Right renal pelvis (tissue), 4 donors: ENCODE results near the gene SLC6A15. TPM values are rescaled to one million over a fixed set of nuclear protein-coding genes. Genes with fewer than 3 reads are reported as not detected.

ENCODE experiments used
- DNase-seq, 4 donors: peaks; one replicate each; pipeline ENCODE4 v3.0.0-alpha.2; 2013; ENCODE audit warnings: low read depth in 4 of 4, low spot score in 3 of 4, missing footprints in 1 of 4
- polyA plus RNA-seq, 4 donors: library from polyadenylated mRNA; unstranded; fragments of 120-200 nt; gene quantifications; one replicate each; pipeline ENCODE4 v1.2.1, GENCODE V29; 2013; ENCODE audit not compliant: insufficient read length in 4 of 4

SLC6A15 gene
- polyA plus RNA-seq, 4 donors = 0.38 to 1.2 (median 0.75) TPM

DNA sequence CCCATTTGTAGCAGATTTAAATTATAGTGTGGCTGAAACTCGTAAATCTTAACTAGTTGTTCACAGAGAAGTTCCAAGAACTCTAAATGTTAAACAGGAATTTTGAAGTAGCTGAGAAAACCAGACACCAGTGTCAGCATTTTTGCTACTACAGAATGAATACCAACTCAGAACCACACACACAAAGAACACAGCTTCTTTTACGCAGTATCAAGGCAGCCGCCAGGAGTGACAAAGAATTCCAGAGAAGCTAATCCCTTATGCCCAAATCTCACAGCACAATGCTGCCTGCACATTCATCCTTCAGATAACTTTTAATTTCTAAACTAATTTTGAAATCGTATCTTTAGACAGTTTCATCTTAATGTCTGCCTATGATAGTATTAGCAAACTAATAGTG lies 37.4 kb downstream of the SLC6A15 start:
- no peak for DNase-seq

DNA sequence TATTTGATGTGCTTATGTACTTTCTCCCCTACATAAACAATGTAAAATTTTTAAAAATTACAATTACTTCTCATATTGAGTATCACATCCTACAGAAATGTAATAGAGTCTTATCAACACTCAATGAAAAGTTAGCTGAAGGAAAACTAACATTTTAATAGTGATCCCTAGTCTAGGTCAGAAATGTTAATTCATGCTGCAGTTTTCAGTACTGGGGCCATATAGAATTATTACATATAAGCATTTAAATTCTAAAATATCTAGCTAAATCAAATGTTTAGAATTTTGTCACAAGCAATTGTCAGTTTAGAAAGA lies 37.8 kb downstream of the SLC6A15 start:
- no peak for DNase-seq

DNA sequence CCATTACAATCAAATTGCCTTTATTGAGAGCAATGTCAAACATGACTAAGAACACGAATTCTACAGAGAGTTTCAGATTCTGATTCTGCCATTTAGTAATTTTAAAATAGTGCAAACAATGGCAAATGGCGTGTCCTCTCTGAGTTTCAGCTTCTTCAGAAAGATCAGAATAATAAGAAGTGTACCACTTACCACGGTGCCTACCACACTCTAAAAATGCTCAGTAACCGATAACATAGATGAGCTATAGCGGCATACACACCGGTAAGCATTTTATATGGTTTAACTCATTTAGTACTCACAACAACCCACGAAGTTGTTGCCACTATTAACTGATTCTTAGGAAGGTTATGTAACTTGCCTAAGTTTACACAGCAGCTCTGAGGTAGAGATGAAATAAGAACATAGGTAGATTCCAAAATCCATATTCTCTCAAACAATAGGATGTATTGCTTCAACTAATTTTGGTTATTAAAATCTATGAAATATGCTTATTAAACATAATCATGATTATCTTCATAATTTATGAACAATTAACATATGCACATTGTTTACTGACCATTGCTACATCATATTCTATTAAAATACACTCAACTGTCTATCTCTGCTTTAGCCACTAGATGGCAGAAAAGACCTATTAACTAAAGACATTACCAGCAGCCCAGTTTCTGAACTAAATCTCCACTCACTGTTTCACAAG lies 38.3 kb downstream of the SLC6A15 start:
- peak; percentile 18 to 35 (median 33) for DNase-seq

DNA sequence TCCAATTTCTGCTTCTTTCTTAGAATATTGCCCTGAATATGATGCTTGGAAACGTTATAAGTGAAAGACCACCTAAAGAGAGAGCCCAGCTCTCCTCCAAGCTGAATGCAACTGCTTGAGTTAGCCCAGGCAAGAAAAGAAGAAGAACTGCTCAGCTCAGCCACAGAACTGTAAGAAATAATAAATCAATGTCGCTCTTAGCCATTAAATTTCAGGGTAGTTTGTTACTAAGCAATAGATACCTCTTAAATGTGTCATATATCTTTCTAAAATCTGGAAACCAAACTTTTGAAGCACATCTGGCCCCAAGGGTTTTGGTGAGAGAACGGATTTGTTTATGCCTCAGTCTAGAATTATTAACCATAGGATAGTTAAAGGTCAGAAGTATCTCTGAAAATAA lies 50.4 kb downstream of the SLC6A15 start:
- DNase-seq = peak in 1 of 4 donors; percentile 8

DNA sequence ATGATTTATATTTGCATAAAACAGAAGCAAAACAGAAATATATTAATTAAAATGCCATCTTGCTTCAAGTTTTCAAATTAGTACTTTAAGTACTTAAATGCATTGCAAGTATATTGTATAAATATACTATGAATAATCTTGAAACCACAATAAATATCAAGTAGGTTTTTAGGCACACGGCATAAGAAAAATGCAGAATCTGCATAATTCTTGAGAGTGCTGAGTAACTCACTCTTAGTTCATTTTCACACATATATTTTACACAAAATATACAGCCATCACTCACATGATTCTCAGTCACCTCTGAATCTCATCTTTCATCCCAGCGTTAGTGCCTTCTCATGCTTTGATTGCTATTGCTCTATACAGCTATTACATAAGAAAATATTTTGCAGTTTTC lies 51.9 kb downstream of the SLC6A15 start:
- DNase-seq = no peak

DNA sequence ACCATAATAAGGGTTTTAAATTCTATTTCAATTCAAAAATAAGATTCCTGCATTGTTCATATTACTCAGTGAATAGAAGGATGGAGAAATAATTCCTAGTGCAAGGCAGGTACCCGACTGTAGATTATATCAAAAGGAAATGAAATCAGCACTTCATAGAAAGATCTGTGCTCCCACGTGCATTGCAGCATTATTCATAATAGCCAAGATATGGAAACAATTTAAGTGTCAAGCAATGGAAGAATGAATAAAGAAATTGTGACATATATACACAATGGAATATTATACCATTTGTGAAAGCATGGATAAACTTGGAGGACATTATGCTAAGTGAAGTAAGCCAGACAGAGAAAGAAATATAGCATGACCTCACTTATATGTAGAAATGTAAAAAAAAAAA lies 53.8 kb downstream of the SLC6A15 start:
- no peak for DNase-seq

DNA sequence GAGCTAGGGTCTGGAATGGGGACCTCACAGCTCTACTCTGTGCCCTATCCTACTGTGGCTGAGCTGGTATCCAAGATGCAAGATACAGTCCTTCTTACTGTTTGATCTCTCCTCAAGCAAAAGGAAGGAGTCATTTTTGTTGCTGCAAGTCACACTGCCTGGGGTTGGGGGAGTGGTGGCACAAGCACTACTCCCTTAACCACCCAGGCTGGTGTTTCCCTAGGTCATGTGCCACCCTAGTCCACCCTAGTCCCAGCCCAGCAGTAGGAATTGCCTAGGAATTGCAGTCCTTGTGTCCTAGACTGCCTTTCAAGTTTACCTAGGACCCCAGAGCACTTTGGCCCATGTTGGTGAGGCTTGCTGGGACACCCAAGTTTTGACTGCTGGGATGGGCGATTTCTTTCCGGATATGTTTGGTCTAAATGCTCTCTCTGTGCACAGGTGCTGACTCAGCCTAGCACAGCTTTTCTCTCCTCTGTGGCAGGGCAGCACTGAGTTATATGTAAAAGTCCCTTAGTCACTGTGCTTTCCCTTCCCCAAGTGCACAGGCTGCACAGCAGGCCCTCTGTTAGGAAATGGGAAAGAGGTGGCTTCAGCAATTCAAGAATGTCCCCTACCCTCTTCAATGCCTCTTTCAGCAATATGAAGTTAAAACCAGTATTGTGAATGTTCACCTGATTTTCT lies 54.9 kb downstream of the SLC6A15 start:
- no peak for DNase-seq

DNA sequence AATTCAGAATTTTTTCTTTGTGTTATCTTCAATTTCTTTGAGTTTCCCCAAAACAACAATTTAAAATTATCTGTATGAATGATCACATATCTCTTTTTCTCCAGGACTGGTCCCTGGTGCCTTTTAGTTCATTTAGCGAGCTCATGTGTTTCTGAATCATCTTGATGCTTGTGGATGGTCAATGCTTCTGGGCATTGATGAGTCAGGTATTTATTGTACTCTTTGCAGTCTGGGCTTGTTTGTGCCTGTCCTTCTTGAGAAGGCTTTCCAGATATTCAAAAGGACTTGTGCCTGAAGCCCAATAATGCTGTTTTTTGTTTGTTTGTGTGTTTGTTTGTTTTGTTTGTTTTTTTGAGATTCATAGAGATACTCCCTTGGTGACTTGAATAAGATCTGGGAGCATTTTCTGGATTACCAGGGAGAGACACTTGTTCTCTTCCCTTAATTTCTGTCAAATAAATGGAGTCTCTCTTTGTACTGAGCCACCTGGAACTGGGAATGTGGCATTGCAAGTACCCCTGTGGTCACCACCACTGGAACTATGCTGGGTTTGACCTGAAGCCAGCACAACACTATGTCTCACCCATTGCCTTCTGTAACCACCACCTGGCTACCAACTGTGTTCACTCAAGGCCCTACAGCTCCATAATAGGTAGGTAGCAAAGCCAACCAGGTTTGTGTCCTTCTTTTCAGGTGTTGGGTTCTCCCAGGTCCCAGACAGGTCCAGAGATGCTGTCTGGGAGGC lies 56.3 kb downstream of the SLC6A15 start:
- no peak for DNase-seq

DNA sequence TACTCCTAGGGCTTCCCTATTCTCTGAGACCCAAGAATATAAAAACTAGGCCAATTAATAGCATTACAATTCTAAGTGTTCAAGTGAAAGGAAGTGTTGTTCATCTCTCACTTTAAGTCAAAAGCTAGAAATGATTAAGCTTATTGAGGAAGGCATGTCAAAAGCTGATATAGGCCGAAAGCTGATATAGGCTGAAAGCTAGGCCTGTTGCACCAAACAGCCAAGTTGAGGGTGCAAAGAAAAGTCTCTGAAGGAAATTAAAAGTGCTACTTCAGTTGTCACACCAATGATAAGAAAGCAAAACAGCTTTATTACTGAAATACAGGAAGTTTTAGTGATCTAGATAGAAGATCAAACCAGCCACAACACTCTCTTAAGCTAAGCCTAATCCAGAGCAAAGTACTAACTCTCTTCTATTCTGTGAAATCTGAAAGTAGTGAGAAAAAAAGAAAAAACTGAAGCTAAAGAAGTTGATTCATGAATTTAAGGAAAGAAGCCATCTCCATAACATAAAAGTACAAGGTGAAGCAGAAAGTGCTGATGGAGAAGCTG lies 68.9 kb downstream of the SLC6A15 start:
- DNase-seq = no peak

DNA sequence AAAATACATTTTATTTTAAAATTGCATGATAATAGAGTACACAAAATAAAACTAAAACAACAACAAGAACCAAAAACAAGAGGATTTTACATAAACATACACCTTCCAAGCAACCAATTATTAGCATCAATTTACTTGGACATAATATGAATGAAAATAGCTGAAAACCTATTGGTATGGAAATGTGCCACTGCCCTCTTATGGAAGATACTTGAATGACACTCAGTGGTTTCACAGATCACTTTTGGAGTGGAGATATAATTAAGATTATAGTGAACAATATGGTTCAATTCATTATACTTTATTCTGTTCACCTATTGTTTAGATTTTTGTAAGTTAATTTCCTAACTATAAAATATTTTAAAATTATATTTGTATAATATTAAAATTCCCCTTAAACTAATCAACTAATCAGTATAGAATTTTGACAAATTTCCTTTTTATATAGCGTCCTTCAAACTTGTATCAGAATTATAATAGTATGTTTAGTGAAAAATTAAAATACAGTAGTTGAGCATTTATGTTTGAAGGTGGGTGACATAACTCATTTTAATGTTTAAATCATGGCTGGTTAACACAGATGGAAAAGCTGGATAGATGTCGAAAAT lies 70.1 kb downstream of the SLC6A15 start:
- DNase-seq = peak; percentile 7 to 16 (median 9)

DNA sequence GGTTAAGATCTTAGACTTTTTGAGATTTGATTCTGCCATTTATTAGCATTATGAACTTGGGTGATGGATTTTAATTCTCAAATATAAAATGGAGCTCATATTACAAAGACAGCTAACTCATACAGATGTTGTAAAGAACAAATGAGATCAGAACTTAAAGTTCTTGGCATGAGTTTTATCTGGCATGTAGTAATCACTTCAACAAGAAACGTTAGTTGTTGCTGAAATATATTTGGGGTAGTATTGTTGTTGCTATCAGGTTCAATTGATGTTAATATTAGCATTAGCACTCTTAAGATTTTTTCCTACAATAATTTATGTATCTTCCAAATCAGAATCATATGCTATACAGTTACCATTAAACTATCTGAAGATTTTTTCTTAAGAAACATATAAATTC lies 71.0 kb downstream of the SLC6A15 start:
- no peak for DNase-seq

DNA sequence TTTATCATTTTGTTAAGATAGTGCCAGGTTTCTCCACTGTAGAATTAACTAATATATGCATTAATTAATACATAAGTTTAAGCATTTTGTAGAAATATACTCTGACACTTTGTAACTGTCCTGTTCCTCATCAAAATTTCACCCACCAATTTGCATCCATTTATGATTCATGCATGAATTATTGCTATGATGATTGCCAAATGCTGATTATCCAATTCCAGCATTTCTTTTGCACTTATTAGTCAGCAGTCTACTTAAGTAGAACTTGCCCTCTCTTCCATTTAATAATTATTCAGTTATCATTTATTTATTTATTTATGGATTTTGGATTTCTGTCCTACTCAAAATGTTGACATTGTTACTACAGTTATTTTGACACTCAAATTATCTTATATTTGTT lies 72.2 kb downstream of the SLC6A15 start:
- no peak for DNase-seq

DNA sequence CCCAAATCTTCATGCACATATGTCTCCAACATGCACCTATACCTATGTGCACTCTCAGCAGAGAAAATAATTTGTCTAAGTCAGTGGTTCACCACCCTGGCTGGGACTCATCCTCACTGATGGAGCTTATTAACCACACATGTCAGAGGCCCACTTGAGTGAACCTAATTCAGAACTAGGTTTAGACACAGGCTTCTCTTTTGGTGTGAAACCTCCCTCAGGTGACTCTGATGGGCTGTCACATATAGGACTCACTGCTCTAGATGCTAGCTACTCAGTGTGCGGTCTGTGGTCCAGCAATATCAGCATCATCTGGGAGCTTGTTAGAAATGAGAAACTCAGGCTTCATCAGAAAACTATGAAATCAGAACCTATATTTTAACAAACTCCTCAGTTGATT lies 85.7 kb downstream of the SLC6A15 start:
- no peak for DNase-seq

DNA sequence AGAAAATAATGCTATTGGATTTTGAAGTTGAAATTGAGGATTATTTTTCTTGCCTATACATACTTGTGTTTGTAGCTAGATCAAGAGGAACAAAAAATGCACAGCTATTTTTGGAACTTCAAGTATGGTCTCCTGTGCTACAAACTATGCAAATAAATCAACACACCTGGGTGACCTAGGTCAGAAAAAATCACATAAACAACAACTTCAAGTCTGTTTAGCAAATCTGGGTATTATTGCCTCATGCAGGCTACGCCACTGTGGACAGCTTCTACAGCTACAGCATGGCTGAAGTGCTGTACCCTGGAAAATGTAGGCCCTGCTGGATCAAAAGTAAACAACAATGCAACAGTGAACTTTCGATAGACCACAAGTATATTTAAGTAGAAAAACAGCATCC lies 87.5 kb downstream of the SLC6A15 start:
- no peak for DNase-seq

DNA sequence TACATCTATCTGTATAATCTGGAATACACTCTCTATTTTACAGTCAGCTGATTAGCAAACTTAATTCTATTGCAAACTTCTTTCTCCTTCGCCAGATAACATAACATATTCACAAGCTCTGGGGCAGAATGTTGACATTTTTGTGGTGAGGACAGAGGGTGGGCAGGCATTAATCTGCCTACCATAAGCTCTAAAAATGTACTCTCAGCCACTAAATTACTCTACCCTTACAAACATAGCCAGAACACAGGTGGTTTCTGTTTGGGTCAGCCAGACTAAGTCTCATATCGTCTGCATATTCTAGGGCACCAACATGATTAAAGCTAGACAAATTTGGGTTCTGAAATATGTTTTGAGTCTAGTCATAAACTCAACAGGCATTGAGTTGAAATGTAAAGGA lies 90.1 kb downstream of the SLC6A15 start:
- no peak for DNase-seq

DNA sequence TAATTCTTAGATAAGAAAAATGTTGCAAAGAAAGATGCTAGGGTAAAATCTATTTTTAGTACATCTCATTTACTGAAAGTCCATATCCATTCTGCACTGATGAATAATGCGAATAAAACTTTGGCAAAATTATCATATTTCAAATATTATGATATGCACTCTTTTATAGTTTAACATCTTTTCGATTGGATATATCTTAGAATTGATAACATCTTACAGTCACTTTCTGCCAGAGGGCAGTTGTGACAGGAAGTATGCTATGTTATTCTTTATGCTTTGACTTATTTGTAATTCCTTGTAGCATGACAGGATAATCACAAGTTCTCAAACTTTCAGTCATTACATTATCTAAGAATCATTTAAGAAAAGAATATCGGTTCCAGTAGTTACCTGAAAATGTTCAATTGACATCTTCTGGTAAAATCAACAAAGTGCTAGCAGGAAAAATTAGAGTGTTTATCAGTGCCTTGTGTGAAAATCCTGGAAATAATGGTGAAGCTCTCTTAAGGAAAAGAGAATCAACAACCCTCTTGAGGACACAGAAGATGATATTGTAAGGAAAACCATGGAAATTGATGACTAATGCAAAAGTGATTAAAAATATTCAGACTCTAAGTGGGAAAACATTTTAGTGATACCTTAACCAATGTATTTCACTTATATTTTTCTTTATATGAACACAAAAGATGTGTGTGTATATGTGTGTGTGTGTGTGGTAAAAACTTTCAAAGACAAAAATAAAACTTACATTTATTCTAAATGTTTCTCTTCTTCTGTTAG lies 95.5 kb downstream of the SLC6A15 start:
- DNase-seq = no peak

DNA sequence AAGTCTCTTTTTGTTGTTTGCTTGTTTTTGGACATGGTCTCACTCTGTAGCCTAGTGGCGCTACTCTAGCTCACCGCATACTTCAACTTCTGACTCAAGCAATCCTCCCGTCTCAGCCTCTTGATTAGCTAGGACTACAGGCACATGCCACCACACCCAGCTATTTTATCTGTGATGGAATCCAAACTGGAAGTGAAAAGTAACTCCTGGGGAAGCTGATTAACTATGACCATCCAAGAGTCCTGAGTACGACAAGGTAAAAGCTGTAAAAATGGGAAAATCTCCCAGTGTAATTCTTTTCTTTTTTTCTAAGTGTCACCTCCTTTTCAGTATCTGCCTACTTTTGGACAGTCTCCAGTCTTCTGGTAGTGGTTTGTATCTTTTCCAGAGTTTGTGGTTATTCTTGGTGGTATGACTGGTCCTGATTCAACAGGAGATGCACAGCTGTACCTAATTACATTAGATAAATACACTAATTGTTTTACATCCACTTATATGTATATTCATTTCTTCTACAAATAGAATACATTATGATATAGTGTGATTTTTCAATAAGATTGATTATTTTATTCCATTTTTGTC lies 97.8 kb downstream of the SLC6A15 start:
- no peak for DNase-seq

DNA sequence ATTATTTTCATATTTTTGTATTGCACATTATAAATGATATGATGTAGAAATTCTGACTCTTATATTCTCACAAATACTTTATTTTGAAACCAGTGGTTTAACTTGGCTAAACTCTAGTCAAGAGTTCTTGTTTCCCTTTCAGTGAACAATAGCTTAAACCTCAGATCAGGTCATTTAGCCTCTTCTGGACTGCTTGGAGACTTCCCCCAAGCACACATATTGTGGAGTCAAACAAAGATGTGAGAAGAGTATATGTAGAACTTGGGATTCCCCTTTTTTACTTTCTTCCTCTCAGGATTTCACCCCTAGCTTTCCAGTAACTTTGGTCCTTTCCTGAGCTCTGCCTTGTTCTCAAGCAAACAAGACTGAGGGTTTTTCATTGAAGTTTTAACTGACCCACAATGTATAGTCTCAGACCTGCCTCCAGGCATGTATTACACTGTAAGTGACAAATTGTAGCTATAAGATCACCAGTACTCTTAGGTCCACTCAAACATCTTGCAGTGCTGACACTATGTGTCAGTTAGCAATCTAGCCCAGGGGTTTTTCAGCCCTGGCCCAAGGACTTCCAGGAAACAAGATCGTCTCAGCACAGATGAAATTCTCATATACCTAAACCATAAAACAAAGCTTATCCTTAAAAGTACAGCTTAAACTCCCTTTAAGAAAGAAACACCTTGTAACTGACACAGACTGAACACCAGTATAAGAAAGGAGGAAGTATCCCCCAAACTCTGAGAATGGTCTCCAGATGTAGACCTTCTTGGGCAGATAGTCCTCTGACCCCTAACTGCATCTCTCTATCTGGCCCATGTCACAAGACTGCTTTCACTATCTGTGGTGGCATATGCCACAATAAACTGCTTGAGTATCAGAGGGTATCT lies 98.6 kb downstream of the SLC6A15 start:
- DNase-seq = no peak

DNA sequence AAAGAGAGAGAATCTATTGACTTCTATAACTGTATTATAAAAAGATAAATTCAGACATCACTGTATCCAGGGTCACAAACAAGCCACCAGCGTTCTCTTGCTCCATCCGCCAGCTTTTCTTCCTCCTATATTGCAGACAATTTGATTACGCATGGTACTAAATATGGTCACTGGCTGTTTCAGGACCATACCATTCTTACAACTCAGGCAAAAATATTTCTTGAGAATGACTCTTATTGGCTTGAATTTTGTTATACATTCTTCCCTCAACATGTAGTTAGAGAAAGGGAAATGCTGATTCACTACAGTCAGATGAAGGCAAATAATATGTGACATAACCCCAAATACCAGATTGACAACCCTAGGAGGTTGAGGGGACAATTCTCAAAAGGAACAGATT lies 101.3 kb downstream of the SLC6A15 start:
- DNase-seq = no peak
